Measurements from ENCODE around the gene ADAMTS17. TPM values are rescaled to one million over a fixed set of nuclear protein-coding genes. Genes with fewer than 3 reads are reported as not detected.
A peak's percentile ranks its signal among the peaks of the same experiment; 100 is the strongest.

The ADAMTS17 gene
- polyA plus RNA-seq, 2 of the 4 experiments (the other 2 are of a cell fraction) = 0.05 TPM; not detected in 1

- Histone ChIP-seq H3K27ac (no peak overlapping the region), H3K4me2 (no peak overlapping the region), H3K4me1 (no peaks in the 10 kb centered on the region), H3K9me3 (no peaks in the 10 kb centered on the region), H3K4me3 (no peak overlapping the region)
- ChIA-PET POLR2A (no interaction called here), CTCF (no interaction called here)
- ATAC-seq = no peak
- TF ChIP-seq TP53 (CRISPR knock-in tag; IDR thresholded peaks at IDR 0.05) (no peak), BCL3 (IDR thresholded peaks at IDR 0.05) (no peak), POLR2AphosphoS2 (conservative IDR thresholded peaks at IDR 0.05; ENCODE audit: low read length) (no peak), SREBF2 (IDR thresholded peaks at IDR 0.05) (no peak)
- FAIRE-seq = no peak
- DNase-seq (ENCODE audit: low read depth in 1 of 2, low spot score in 1 of 2) = no peak
- 33% methylated on average over 5 of the region's 5 CpGs for WGBS (ENCODE audit: missing lambda C conversion rate)
These were observed 115.7 kb downstream of the ADAMTS17 start for GRCh38 chr15:100226107-100226506.

DNA sequence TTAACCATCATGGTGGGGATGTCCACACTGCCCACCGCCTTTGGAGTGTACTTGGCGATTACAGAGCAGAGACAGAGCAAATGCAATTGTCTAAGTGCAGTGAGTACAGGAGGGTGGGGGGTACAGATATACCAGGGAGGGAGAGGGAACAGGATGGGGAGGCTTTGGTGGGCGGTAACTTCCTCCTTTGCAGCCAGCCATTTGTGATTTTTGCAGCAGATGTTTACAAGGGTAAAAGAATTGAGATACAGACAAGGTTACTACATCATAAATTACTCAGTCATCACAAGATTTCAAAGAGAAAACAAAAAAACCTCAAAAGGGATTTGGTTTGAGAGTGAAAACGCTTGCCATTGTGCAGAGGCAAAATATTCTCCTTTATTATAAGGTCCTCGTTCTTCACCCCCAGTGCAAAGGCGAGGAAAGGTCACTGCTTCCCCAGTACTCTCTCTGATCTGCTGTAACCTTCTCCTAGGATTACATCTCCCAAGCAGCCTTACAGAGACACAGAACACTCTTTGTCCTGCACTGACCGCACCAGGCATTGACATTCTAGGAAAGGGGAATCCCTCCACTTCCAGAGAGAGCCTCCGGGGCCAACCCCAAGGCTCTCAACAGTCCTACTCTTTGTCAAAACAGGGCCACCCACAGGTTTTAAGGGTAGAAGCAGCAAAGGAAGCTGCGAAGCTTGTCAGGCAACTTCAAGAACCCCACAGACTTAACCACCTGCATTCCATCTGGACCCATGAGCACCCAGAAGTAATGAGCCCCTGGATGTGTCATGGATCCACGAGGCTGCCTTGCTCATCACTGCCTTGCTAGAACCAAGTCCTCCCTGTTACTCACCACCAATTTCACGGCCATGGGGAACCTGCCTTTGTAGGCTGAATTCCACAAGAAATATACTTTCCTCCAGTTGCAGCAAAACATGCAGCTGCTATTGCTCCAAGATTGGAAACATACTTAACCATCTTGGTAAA lies 117.3 kb downstream of the ADAMTS17 start:
- WGBS (ENCODE audit: missing lambda C conversion rate) = 12% methylated on average over 11 of the region's 11 CpGs
- Histone ChIP-seq H3K4me2 (no peak overlapping the region), H3K27ac (no peak overlapping the region), H3K4me1 (no peaks in the 10 kb centered on the region), H3K9me3 (no peaks in the 10 kb centered on the region), H3K4me3 (no peak overlapping the region)
- ChIA-PET CTCF (no interaction called here), POLR2A (no interaction called here)
- no peak for FAIRE-seq
- DNase-seq (ENCODE audit: low read depth in 1 of 2, low spot score in 1 of 2) = no peak
- ATAC-seq = peak in 1 of 2 experiments; percentile 25; a peak in 1 of 6 replicates
- TF ChIP-seq EHF (CRISPR knock-in tag; IDR thresholded peaks at IDR 0.05) (no peak), FOSB (CRISPR knock-in tag; IDR thresholded peaks at IDR 0.05) (no peak), HDAC2 (IDR thresholded peaks at IDR 0.05) (no peak), KDM1A (IDR thresholded peaks at IDR 0.05; ENCODE audit: low read depth) (no peak), POLR2AphosphoS2 (conservative IDR thresholded peaks at IDR 0.05; ENCODE audit: low read length) (no peak), ZC3H11A (IDR thresholded peaks at IDR 0.05) (no peak), HOXA7 (CRISPR knock-in tag; IDR thresholded peaks at IDR 0.05) (no peak), HOXB5 (CRISPR knock-in tag; IDR thresholded peaks at IDR 0.05) (no peak), SREBF2 (IDR thresholded peaks at IDR 0.05) (no peak), RAD21 (conservative IDR thresholded peaks at IDR 0.05 in 1 of 2, IDR thresholded peaks at IDR 0.05 in 1 of 2) (no peak), NFE2L2 (conservative IDR thresholded peaks at IDR 0.05; ENCODE audit: low read length) (no peak)

DNA sequence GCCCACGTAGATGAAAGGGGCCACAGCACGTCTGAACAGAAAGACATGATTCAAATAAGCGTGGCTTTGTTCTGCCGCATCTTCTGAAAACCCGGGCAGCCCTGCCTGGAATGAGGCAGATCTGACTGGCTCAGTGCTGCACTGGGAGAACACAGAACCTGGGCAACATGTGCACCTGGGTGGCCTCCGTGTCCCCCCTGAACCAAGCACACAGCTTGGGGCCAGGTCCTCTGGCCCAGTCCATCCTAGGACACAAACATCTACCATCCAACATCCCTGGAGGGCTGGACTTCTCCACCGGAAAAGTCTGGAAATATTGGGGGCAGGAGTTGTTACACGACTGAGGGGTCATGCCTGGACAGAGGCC lies 119.4 kb downstream of the ADAMTS17 start:
- FAIRE-seq (no peak), ATAC-seq (no peak), DNase-seq (ENCODE audit: low read depth in 1 of 2, low spot score in 1 of 2) (no peak)
- ChIA-PET POLR2A (no interaction called here), CTCF (no interaction called here)
- WGBS (ENCODE audit: missing lambda C conversion rate) = 38% methylated on average over 8 of the region's 8 CpGs
- H3K27ac ChIP-seq = no peak overlapping the region
- no peak overlapping the region for H3K4me2 ChIP-seq
- TF ChIP-seq TFCP2L1 (CRISPR knock-in tag; IDR thresholded peaks at IDR 0.05) = no peak
- TF ChIP-seq ZFP36 (IDR thresholded peaks at IDR 0.05; ENCODE audit: borderline replicate concordance, partially characterized antibody) = no peak
- no peak for TF ChIP-seq ELK1 (IDR thresholded peaks at IDR 0.05; ENCODE audit: low read depth, low read length)
- no peak for TF ChIP-seq ESRRA (IDR thresholded peaks at IDR 0.05; ENCODE audit: borderline replicate concordance, low read length)
- TF ChIP-seq JUN (IDR thresholded peaks at IDR 0.05) = no peak
- no peak for TF ChIP-seq HOXB5 (CRISPR knock-in tag; IDR thresholded peaks at IDR 0.05)
- no peak for TF ChIP-seq RNF2 (IDR thresholded peaks at IDR 0.05; ENCODE audit: borderline replicate concordance, low read depth)
- TF ChIP-seq BHLHE40 (IDR thresholded peaks at IDR 0.05; ENCODE audit: low read depth, low read length) = no peak
- no peak for TF ChIP-seq ZNF302 (CRISPR knock-in tag; IDR thresholded peaks at IDR 0.05)
- no peak for TF ChIP-seq RCOR1 (IDR thresholded peaks at IDR 0.05; ENCODE audit: low read depth, low read length)
- no peak for TF ChIP-seq NPAS2 (CRISPR knock-in tag; IDR thresholded peaks at IDR 0.05; ENCODE audit: borderline replicate concordance)
- TF ChIP-seq HEYL (CRISPR knock-in tag; IDR thresholded peaks at IDR 0.05) = no peak
- no peak for TF ChIP-seq MAZ (IDR thresholded peaks at IDR 0.05; ENCODE audit: borderline replicate concordance, low read depth, low read length)
- TF ChIP-seq USF2 (IDR thresholded peaks at IDR 0.05) = no peak
- TF ChIP-seq CBX8 (IDR thresholded peaks at IDR 0.05) = no peak
- H3K4me1 ChIP-seq = no peaks in the 10 kb centered on the region
- no peaks in the 10 kb centered on the region for H3K9me3 ChIP-seq
- no peak overlapping the region for H3K4me3 ChIP-seq

All from A549 (cell line).